AG04450 (cell line): Measurements from ENCODE around the gene TMEM88. TPM values are rescaled to one million over a fixed set of nuclear protein-coding genes. Genes with fewer than 3 reads are reported as not detected.

ENCODE experiments used
- CTCF ChIA-PET: fragments of 300-600, 350-600 bp; formaldehyde crosslinking; extraction: SDS; loops from one replicate; lab custom pipeline; 2022; ENCODE audit warnings: antibody characterized with exemption, inconsistent platforms; lab: Charles Lee
- POLR2A ChIA-PET: fragments of 350-600 bp; formaldehyde crosslinking; extraction: SDS; loops from one replicate; lab custom pipeline; 2021; ENCODE audit warnings: antibody characterized with exemption, inconsistent platforms; lab: Yijun Ruan, JAX
- DNase-seq: peaks from one replicate; pipeline ENCODE4 v3.0.0-alpha.2; 2011; ENCODE audit warnings: low read depth, low spot score
- H3K27ac ChIP-seq: one replicate; pipeline ENCODE4 v1.5.1; 2012; ENCODE audit warnings: low read depth, low read length, control low read depth
- H3K27me3 ChIP-seq: one replicate; pipeline ENCODE4 v1.6.0; 2012; ENCODE audit warnings: low read length; ENCODE audit not compliant: control insufficient read depth, insufficient read depth
- H3K4me3 ChIP-seq: 2 replicates; pipeline ENCODE4 v1.5.1; 2011; ENCODE audit warnings: mild to moderate bottlenecking, low read depth, low read length, control low read depth
- H3K9me3 ChIP-seq: 2 replicates; pipeline ENCODE4 v1.5.1; 2012; ENCODE audit warnings: low read length; ENCODE audit not compliant: control insufficient read depth, insufficient read depth
- CTCF ChIP-seq: IDR thresholded peaks from 2 replicates; pipeline ENCODE4 v1.5.1; 2011; ENCODE audit warnings: low read depth, low read length, control low read depth, inconsistent platforms
- polyA plus RNA-seq: library from polyadenylated mRNA; depleted of rRNA; stranded (reverse); fragments of >200 nt; gene quantifications from 2 replicates; pipeline ENCODE4 v1.2.3, GENCODE V29; 2011; rRNA removed

Gene TMEM88
- polyA plus RNA-seq, 1 experiment: 0.29 TPM

GRCh38 chr17:7903154-7904103, 48.6 kb downstream of the TMEM88 start:
- TF ChIP-seq CTCF: no peak
- no peak for DNase-seq
- Histone ChIP-seq H3K9me3 (no peaks in the 10 kb centered on the region), H3K4me3 (no peak overlapping the region), H3K27me3 (no peaks in the 10 kb centered on the region), H3K27ac (no peak overlapping the region)
- ChIA-PET CTCF (interaction anchor here (0.7 kb wide), 1 partner anchor 86 kb away, joined by 3 read pairs; no protein-coding TSS in a partner anchor), POLR2A (no interaction called here)

Other genes starting within 250 kb of the TMEM88 start
- 24.6 and 29.4 TPM in 2 replicates for gene FXR2, start 240.2 kb upstream of the TMEM88 start, polyA plus RNA-seq
- gene SAT2, start 227.2 kb upstream of the TMEM88 start, polyA plus RNA-seq: 54.1 and 61.5 TPM in 2 replicates
- 0.35 and 0.50 TPM in 2 replicates for gene SHBG, start 224.9 kb upstream of the TMEM88 start, polyA plus RNA-seq
- gene ATP1B2, start 204.1 kb upstream of the TMEM88 start, polyA plus RNA-seq: 0.05 and 0.11 TPM in 2 replicates
- 40.7 and 48.9 TPM in 2 replicates for gene TP53, start 167.6 kb upstream of the TMEM88 start, polyA plus RNA-seq
- 4.1 and 4.5 TPM in 2 replicates for gene WRAP53, start 166.6 kb upstream of the TMEM88 start, polyA plus RNA-seq
- 7.2 and 7.7 TPM in 2 replicates for gene EFNB3, start 149.9 kb upstream of the TMEM88 start, polyA plus RNA-seq
- gene DNAH2, start 137.3 kb upstream of the TMEM88 start, polyA plus RNA-seq: 0.04 and 0.06 TPM in 2 replicates
- 2.0 and 2.4 TPM in 2 replicates for gene KDM6B, start 20.8 kb upstream of the TMEM88 start, polyA plus RNA-seq
- gene NAA38, start 2.5 kb downstream of the TMEM88 start, polyA plus RNA-seq: 49.3 and 59.0 TPM in 2 replicates
- gene CYB5D1, start 2.9 kb downstream of the TMEM88 start, polyA plus RNA-seq: 6.9 and 8.1 TPM in 2 replicates
- gene CHD3, start 33.7 kb downstream of the TMEM88 start, polyA plus RNA-seq: 50.0 and 68.6 TPM in 2 replicates
- gene RNF227, start 61.2 kb downstream of the TMEM88 start, polyA plus RNA-seq: 1.3 and 1.4 TPM in 2 replicates
- gene KCNAB3, start 74.8 kb downstream of the TMEM88 start, polyA plus RNA-seq: 2.2 and 3.1 TPM in 2 replicates
- gene TRAPPC1, start 76.9 kb downstream of the TMEM88 start, polyA plus RNA-seq: 202 and 227 TPM in 2 replicates
- 11.3 and 12.9 TPM in 2 replicates for gene CNTROB, start 77.1 kb downstream of the TMEM88 start, polyA plus RNA-seq
- not detected in 2 replicates for gene GUCY2D, start 147.5 kb downstream of the TMEM88 start, polyA plus RNA-seq
- gene ALOX15B, start 184.0 kb downstream of the TMEM88 start, polyA plus RNA-seq: not detected in 2 replicates
- not detected in 2 replicates for gene ALOX12B, start 232.7 kb downstream of the TMEM88 start, polyA plus RNA-seq